GM12878 (cell line): ENCODE data around the gene KCNJ10. TPM values are rescaled to one million over a fixed set of nuclear protein-coding genes. Genes with fewer than 3 reads are reported as not detected.

Experiments
- ATAC-seq: fragments of 200-7000 bp; cut with Tn5 transposase; 3 replicates; pipeline ENCODE4 v1.9.1; 2020; ENCODE audit warnings: mild to moderate bottlenecking, moderate library complexity
- BruUV-seq: library from RNA; stranded (reverse); fragments of 400-500 nt; replicated peaks from 2 replicates; lab custom pipeline; 2021; lab: Mats Ljungman, UMichigan
- CTCF ChIA-PET: fragments of 300-600 bp; sonication (Branson Sonifier 250); formaldehyde crosslinking; extraction: SDS; loops from one replicate; lab custom pipeline; 2021; ENCODE audit warnings: inconsistent platforms; lab: Yijun Ruan, JAX
- POLR2A ChIA-PET: fragments of 350-600 bp; formaldehyde crosslinking; extraction: SDS; loops from one replicate; lab custom pipeline; 2021; ENCODE audit warnings: inconsistent platforms; lab: Charles Lee
- RAD21 ChIA-PET: fragments of 300-600 bp; sonication (Branson Sonifier 250); formaldehyde crosslinking; loops from one replicate; lab custom pipeline; 2023; ENCODE audit warnings: antibody characterized with exemption; ENCODE audit not compliant: unreplicated experiment; lab: Charles Lee
- SMC1A ChIA-PET: fragments of 300-600 bp; sonication (Branson Sonifier 250); formaldehyde crosslinking; loops from one replicate; lab custom pipeline; 2023; ENCODE audit not compliant: unreplicated experiment, uncharacterized antibody; lab: Charles Lee
- DNase-seq: peaks from one replicate; pipeline ENCODE4 v3.0.0-alpha.2; 2011; ENCODE audit warnings: low read depth, low spot score
- FAIRE-seq: peaks from 3 replicates; lab custom pipeline; 2011; peaks lifted over from hg19 to GRCh38; lab: Jason Lieb, UNC
- H2AFZ ChIP-seq: 2 replicates; pipeline ENCODE4 v1.6.0; 2011; ENCODE audit warnings: low read depth, low read length, control low read depth; ENCODE audit not compliant: control insufficient read depth
- H3K27ac ChIP-seq: 2 replicates; pipeline ENCODE4 v1.5.1; 2011; ENCODE audit warnings: control low read depth; ENCODE audit not compliant: control insufficient read depth, insufficient read depth
- H3K27me3 ChIP-seq, 2 experiments: replicated peaks in 1 of 2; 2 replicates each; pipeline versions ENCODE4 v1.6.0 to v1.6.1; 2011; ENCODE audit warnings: low read length in 1 of 2; ENCODE audit not compliant: control insufficient read depth in 2 of 2, insufficient read depth in 2 of 2
- H3K36me3 ChIP-seq, 2 experiments: 2 replicates each; pipeline ENCODE4 v1.5.1; 2011; ENCODE audit warnings: low read length in 1 of 2; ENCODE audit not compliant: control insufficient read depth in 2 of 2, insufficient read depth in 2 of 2
- H3K4me1 ChIP-seq: 2 replicates; pipeline ENCODE4 v1.6.1; 2011; ENCODE audit warnings: mild to moderate bottlenecking, low read length, moderate library complexity, mixed read lengths; ENCODE audit not compliant: control insufficient read depth, insufficient read depth
- H3K4me2 ChIP-seq: 2 replicates; pipeline ENCODE4 v1.6.0; 2011; ENCODE audit warnings: control low read depth; ENCODE audit not compliant: control insufficient read depth, insufficient read depth
- H3K4me3 ChIP-seq: fragments of 200-600 bp; sonication (generic); 2 replicates; pipeline ENCODE4 v1.5.1; 2016
- H3K79me2 ChIP-seq: 2 replicates; pipeline ENCODE4 v1.6.0; 2011; ENCODE audit warnings: low read length; ENCODE audit not compliant: control insufficient read depth, insufficient read depth
- H3K9ac ChIP-seq: 2 replicates; pipeline ENCODE4 v1.8.0; 2011; ENCODE audit warnings: low read length, control low read depth, mixed read lengths; ENCODE audit not compliant: control insufficient read depth, insufficient read depth
- H3K9me3 ChIP-seq: replicated peaks from 3 replicates; pipeline ENCODE4 v1.5.1; 2011; ENCODE audit warnings: mild to moderate bottlenecking, low read length; ENCODE audit not compliant: control insufficient read depth, insufficient read depth
- H4K20me1 ChIP-seq: 2 replicates; pipeline ENCODE4 v1.6.0; 2011; ENCODE audit not compliant: control insufficient read depth, insufficient read depth
- ASH2L ChIP-seq: fragments of 300-600, 200-600 bp; sonication (generic); IDR thresholded peaks from 2 replicates; pipeline ENCODE4 v1.6.1; 2017; ENCODE audit warnings: low read depth, mild to moderate bottlenecking, borderline replicate concordance
- CEBPB ChIP-seq, 2 experiments: fragments of 150-350 bp in 1 of 2; IDR thresholded peaks; 2 replicates each; pipeline ENCODE4 v1.6.1; 2012 to 2014; ENCODE audit warnings: low read depth in 2 of 2, low read length in 2 of 2, borderline replicate concordance in 1 of 2, inconsistent platforms in 1 of 2
- CEBPZ ChIP-seq: fragments of 150-350 bp; IDR thresholded peaks from 2 replicates; pipeline ENCODE4 v1.6.1; 2016; ENCODE audit warnings: low read depth, low read length
- CTCF ChIP-seq, 3 experiments: IDR thresholded peaks in 2 of 3; conservative IDR thresholded peaks in 1 of 3; 2 replicates each; pipeline ENCODE4 v1.5.1; 2011; ENCODE audit warnings: low read depth in 3 of 3, low read length in 3 of 3, mild to moderate bottlenecking in 3 of 3, control low read depth in 2 of 3, moderate library complexity in 2 of 3, inconsistent platforms in 1 of 3, mixed read lengths in 1 of 3; ENCODE audit not compliant: control insufficient read depth in 2 of 3, insufficient read depth in 1 of 3; ENCODE audit errors: extremely low read depth in 1 of 3
- HDAC2 ChIP-seq: fragments of 200-600 bp; sonication (generic); IDR thresholded peaks from 2 replicates; pipeline ENCODE4 v1.6.1; 2017
- HDAC6 ChIP-seq: fragments of 200-600 bp; sonication (generic); IDR thresholded peaks from one replicate; pipeline ENCODE4 v1.8.0; 2017; ENCODE audit warnings: antibody characterized with exemption; ENCODE audit not compliant: unreplicated experiment
- IKZF1 ChIP-seq: fragments of 450-650 bp; conservative IDR thresholded peaks from 2 replicates; pipeline ENCODE4 v1.6.1; 2017; ENCODE audit warnings: antibody characterized with exemption, mild to moderate bottlenecking
- IKZF2 ChIP-seq, 2 experiments: fragments of 450-650 bp; IDR thresholded peaks; 2 replicates each; pipeline ENCODE4 v1.6.1; 2017; ENCODE audit warnings: mild to moderate bottlenecking in 2 of 2, moderate library complexity in 2 of 2
- IRF4 ChIP-seq: IDR thresholded peaks from 2 replicates; pipeline ENCODE4 v1.6.1; 2011; ENCODE audit warnings: low read depth, low read length
- MAX ChIP-seq: IDR thresholded peaks from 2 replicates; pipeline ENCODE4 v1.6.1; 2012; ENCODE audit warnings: low read depth, low read length, improper control_type of control experiment
- RAD21 ChIP-seq: IDR thresholded peaks from 2 replicates; pipeline ENCODE4 v1.6.1; 2011; ENCODE audit warnings: mild to moderate bottlenecking, low read depth, low read length, moderate library complexity; ENCODE audit not compliant: insufficient read depth
- TCF12 ChIP-seq: IDR thresholded peaks from 2 replicates; pipeline ENCODE4 v1.6.1; 2011; ENCODE audit warnings: low read depth, mild to moderate bottlenecking, low read length
- TCF3 ChIP-seq: IDR thresholded peaks from 2 replicates; pipeline ENCODE4 v1.6.1; 2012; ENCODE audit warnings: low read depth, mild to moderate bottlenecking, low read length, borderline replicate concordance; ENCODE audit not compliant: insufficient read depth
- USF1 ChIP-seq: IDR thresholded peaks from 2 replicates; pipeline ENCODE4 v1.6.1; 2011; ENCODE audit warnings: borderline replicate concordance, low read depth, mild to moderate bottlenecking, moderate library complexity, mixed read lengths, low read length; ENCODE audit not compliant: insufficient read depth; ENCODE audit errors: extremely low read length
- YY1 ChIP-seq: IDR thresholded peaks from 2 replicates; pipeline ENCODE4 v1.6.1; 2011; ENCODE audit warnings: low read depth, mild to moderate bottlenecking, low read length
- WGBS: methylation state at CpG from one replicate; pipeline ENCODE4 v1.1.6; 2016; ENCODE audit warnings: low lambda C conversion rate; ENCODE audit not compliant: insufficient replicate concordance, insufficient coverage; ENCODE audit errors: missing lambda C conversion rate; 5-methylcytosine and 5-hydroxymethylcytosine counted together
- in situ Hi-C: fragments of 300-500 bp; cut with MboI; formaldehyde crosslinking; loops from 9 replicates; pipeline ENCODE4 v1.14.3; 2018; ENCODE audit warnings: mixed read lengths
- intact Hi-C: fragments of 100-400 bp; cut with micrococcal nuclease; formaldehyde crosslinking; loops from one replicate; pipeline ENCODE4 v1.14.2; 2022; ENCODE audit not compliant: unreplicated experiment
- polyA plus RNA-seq, 11 experiments: library from polyadenylated mRNA; depleted of rRNA in 4 of 11; unstranded in 6 of 11; stranded (reverse) in 5 of 11; fragments of >200 nt; fragmentation: Nextera tagmentation in 4 of 11; fragmentation: Illumina TruSeq in 1 of 11; extraction: Ambion mirVana in 4 of 11; extraction: Trizol in 1 of 11; gene quantifications; 1 replicate in 1 of 11; 2 replicates in 10 of 11; pipeline versions ENCODE4 v1.2.1 to v1.2.3, GENCODE V29; 2011 to 2016; ENCODE audit warnings: inconsistent platforms in 2 of 11, missing spikeins in 2 of 11, low read depth in 1 of 11
- total RNA-seq, 4 experiments: library from RNA; depleted of rRNA in 3 of 4; stranded (reverse); fragments of >200 nt in 3 of 4; fragmentation: Illumina TruSeq in 1 of 4; extraction: Trizol in 1 of 4; gene quantifications; 2 replicates each; pipeline versions ENCODE4 v1.2.1 to v1.2.3, GENCODE V29; 2013 to 2021

Gene KCNJ10
- total and polyA plus RNA-seq, 10 of the 15 experiments (the other 5 are each of a cell fraction or from before 2014, with no cell fraction given) = 0.01 to 0.29 (median 0.09) TPM; not detected in 2

GRCh38 chr1:160083968-160084770 is 14.2 kb upstream of the KCNJ10 start:
- in situ Hi-C loops = no loop called here
- H3K27me3 ChIP-seq = peaks cover 0 to 2% of the 10 kb centered on the region in 2 experiments; a peak in 3 of 4 replicates
- FAIRE-seq = no peak
- no peak overlapping the region for H3K9ac ChIP-seq
- ChIA-PET RAD21 (interaction anchor here (2.0 to 2.4 kb wide), 2 partner anchors 38 to 293 kb away, joined by 16 to 22 read pairs; no protein-coding TSS in a partner anchor), POLR2A (no interaction called here), SMC1A (interaction anchor here (0.5 to 8.9 kb wide), 7 partner anchors 13 to 175 kb away, joined by 3 to 89 read pairs (median 3); partner anchors contain the start of gene IGSF8), CTCF (interaction anchor here (1.0 to 49.8 kb wide), 10 partner anchors 0 to 292 kb away, joined by 3 to 1035 read pairs (median 36); partner anchors contain the start of genes IGSF8, KCNJ10 and KCNJ9)
- H2AFZ ChIP-seq = peak overlapping the region; percentile 6; the same call in 1 of the 2 replicates
- H3K4me3 ChIP-seq = no peak overlapping the region
- intact Hi-C loops = loop anchor here (2.0 kb wide), 2 partner anchors 37 to 147 kb away; no protein-coding TSS in a partner anchor
- H3K79me2 ChIP-seq = no peaks in the 10 kb centered on the region
- H3K9me3 ChIP-seq = no peaks in the 10 kb centered on the region
- DNase-seq = no peak
- no peaks in the 10 kb centered on the region; a peak in 1 of 4 replicates for H3K36me3 ChIP-seq
- no peak overlapping the region for H3K27ac ChIP-seq
- no peaks in the 10 kb centered on the region for H4K20me1 ChIP-seq
- WGBS = 31% methylated on average over 96 of the region's 96 CpGs
- no TSS peak for BruUV-seq
- H3K4me2 ChIP-seq = peak overlapping the region; percentile 64
- peak; percentile 91 for ATAC-seq
- no peaks in the 10 kb centered on the region for H3K4me1 ChIP-seq
- TF ChIP-seq CEBPB (IDR thresholded peaks at IDR 0.05; ENCODE audit: borderline replicate concordance in 1 of 2, low read depth in 2 of 2, low read length in 2 of 2) = no peak
- peak; percentile 38; the same call in 1 of the 2 replicates for TF ChIP-seq YY1
- TF ChIP-seq HDAC2 = no peak
- TF ChIP-seq CEBPZ = no peak
- TF ChIP-seq TCF3 = peak; percentile 65; the same call in 1 of the 2 replicates
- TF ChIP-seq IRF4 = 0 out of 2 replicates have a peak, but pooled peaks have one; percentile 22
- peak; percentile 90 for TF ChIP-seq HDAC6
- no peak for TF ChIP-seq IKZF2 (IDR thresholded peaks at IDR 0.05)
- TF ChIP-seq ASH2L = no peak
- no peak for TF ChIP-seq MAX
- no peak for TF ChIP-seq USF1
- TF ChIP-seq CTCF (IDR thresholded peaks at IDR 0.05 in 2 of 3, conservative IDR thresholded peaks at IDR 0.05 in 1 of 3; ENCODE audit: control insufficient read depth in 2 of 3, extremely low read depth in 1 of 3, insufficient read depth in 1 of 3, low read depth in 3 of 3, low read length in 3 of 3) = peak; percentile 74 to 90 (median 78)
- peak; percentile 58 for TF ChIP-seq RAD21
- 0 out of 2 replicates have a peak, but pooled peaks have one; percentile 18 for TF ChIP-seq IKZF1
- 0 out of 2 replicates have a peak, but pooled peaks have one; percentile 22 for TF ChIP-seq TCF12
